Esophagus muscularis mucosa (tissue), 4 donors: Measurements from ENCODE around the gene ONECUT3. TPM values are rescaled to one million over a fixed set of nuclear protein-coding genes. Genes with fewer than 3 reads are reported as not detected.
"Not testable (repeated sequence)": the region's sequence is repeated elsewhere in the genome, so short reads cannot be mapped to it uniquely, and the experiment has no call there.

Experiments used
- DNase-seq: peaks from one replicate; pipeline ENCODE4 v3.0.0-alpha.2; 2017; ENCODE audit errors: extremely low spot score
- H3K27ac ChIP-seq, 4 donors: fragments of 200-600 bp; sonication (generic); replicated peaks in 1 of 4; 1 replicate in 3 of 4; 2 replicates in 1 of 4; pipeline ENCODE4 v1.5.1; 2016 to 2019; ENCODE audit warnings: mild to moderate bottlenecking in 1 of 4
- H3K27me3 ChIP-seq, 4 donors: fragments of 200-600 bp; sonication (generic); one replicate each; pipeline versions ENCODE4 v1.5.1 to v1.6.0; 2016 to 2019
- H3K36me3 ChIP-seq, 4 donors: fragments of 200-600 bp; sonication (generic); one replicate each; pipeline ENCODE4 v1.5.1; 2016 to 2019
- H3K4me1 ChIP-seq, 4 donors: fragments of 200-600 bp; sonication (generic); one replicate each; pipeline ENCODE4 v1.5.1; 2016 to 2019
- H3K4me3 ChIP-seq, 4 donors: fragments of 200-600 bp; sonication (generic); 1 replicate in 2 of 4; 2 replicates in 2 of 4; pipeline ENCODE4 v1.5.1; 2016 to 2019; ENCODE audit warnings: mild to moderate bottlenecking in 4 of 4, moderate library complexity in 1 of 4
- H3K9me3 ChIP-seq, 4 donors: fragments of 200-600 bp; sonication (generic); 1 replicate in 3 of 4; 2 replicates in 1 of 4; pipeline ENCODE4 v1.5.1; 2016 to 2019
- EP300 ChIP-seq: sonication (generic); formaldehyde crosslinking; IDR thresholded peaks from one replicate; pipeline ENCODE4 v1.6.1; 2017; ENCODE audit warnings: antibody characterized with exemption
- POLR2A ChIP-seq: fragments of 450-650 bp; IDR thresholded peaks from one replicate; pipeline ENCODE4 v1.6.1; 2017; ENCODE audit warnings: antibody characterized with exemption, moderate library complexity, mild to moderate bottlenecking, low read depth
- POLR2AphosphoS5 ChIP-seq, 2 donors: sonication (generic); formaldehyde crosslinking; IDR thresholded peaks; one replicate each; pipeline ENCODE4 v1.6.1; 2017; ENCODE audit warnings: antibody characterized with exemption in 2 of 2
- WGBS: methylation state at CpG from one replicate; pipeline ENCODE4 v1.1.5; 2018; 5-methylcytosine and 5-hydroxymethylcytosine counted together
- intact Hi-C: fragments of 100-400 bp; cut with DNase I; formaldehyde crosslinking; loops from one replicate; pipeline ENCODE4 v1.15.1; 2023
- total RNA-seq, 4 donors: library from RNA; depleted of rRNA; stranded (reverse); fragments of >200 nt; gene quantifications; one replicate each; pipeline versions ENCODE4 v1.1.0 to v1.2.1, GENCODE V29; 2016
- TF ChIP-seq, protein P1 (sequence below), 3 experiments: fragments of 200-600 bp in 2 of 3; fragments of 450-650 bp in 1 of 3; sonication (generic) in 2 of 3; IDR thresholded peaks; one replicate each; pipeline ENCODE4 v1.5.1; 2017 to 2019; ENCODE audit warnings: antibody characterized with exemption in 3 of 3, mild to moderate bottlenecking in 2 of 3, moderate library complexity in 1 of 3

Gene ONECUT3
- total RNA-seq: not detected

DNA sequence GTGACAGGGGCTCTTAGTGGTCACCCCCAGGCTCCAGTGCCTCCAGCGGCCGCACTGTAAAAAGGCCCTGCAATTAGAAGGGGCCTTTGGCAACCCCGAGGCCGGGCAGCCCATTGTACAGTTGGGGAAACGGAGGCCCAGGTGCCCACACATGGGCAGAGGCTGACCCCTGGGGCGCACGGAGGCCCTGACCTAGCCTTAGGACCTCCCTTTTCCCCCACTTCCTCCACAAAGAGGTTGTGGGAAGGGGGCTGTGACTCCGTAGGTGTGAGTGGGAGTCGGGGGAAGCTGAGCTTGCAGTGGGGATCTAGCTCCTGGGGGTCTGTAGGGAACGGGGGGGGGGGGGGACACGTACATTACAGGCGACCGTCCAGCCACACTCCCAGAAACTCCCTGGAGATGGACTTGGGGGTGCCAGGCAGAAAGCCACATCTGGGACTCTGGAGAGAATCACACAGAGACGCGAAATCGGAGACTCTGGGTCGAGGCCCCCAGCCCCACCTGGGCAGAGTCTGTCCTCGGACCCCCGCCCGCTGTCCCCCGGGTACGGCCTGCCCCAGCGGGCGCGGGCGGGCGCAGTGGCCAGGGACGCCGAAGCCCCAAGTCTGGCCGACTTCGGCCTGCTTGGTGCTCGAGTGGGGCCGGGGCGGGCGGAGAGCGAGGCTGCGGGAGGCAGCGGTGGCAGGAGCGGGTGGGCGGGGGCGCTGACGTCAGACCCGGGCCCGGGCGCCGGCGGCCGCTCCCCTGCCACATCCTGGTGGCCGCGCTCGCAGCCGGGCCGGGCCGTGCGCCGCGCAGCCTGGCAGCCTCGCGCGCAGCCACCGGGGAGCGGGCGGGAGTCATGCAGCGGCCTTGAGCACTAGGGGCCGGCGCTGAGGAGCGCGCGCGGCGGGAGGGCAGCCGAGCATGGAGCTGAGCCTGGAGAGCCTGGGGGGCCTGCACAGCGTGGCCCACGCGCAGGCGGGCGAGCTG is at the start of gene ONECUT3:
Gene ONECUT3 (plus strand): TSS at position 750 of the 972 bp plus-strand sequence. CDS start 157 bp downstream, at position 907.
- 0% methylated on average over 5 of the region's 77 CpGs for WGBS
- no peak within 1 kb of the TSS for H3K4me3 ChIP-seq
- no peaks in the 10 kb centered on the region for H3K9me3 ChIP-seq
- DNase-seq: no peak
- H3K27ac ChIP-seq: no peak within 1 kb of the TSS
- H3K36me3 ChIP-seq: no peaks in the 10 kb centered on the region
- peaks cover 17 to 92% (median 78%) of the 10 kb centered on the region in 4 donors for H3K27me3 ChIP-seq
- H3K4me1 ChIP-seq: peaks cover 21 to 70% (median 47%) of the 10 kb centered on the region in 4 donors
- intact Hi-C loops: no loop called here
- TF ChIP-seq, protein P1, sequence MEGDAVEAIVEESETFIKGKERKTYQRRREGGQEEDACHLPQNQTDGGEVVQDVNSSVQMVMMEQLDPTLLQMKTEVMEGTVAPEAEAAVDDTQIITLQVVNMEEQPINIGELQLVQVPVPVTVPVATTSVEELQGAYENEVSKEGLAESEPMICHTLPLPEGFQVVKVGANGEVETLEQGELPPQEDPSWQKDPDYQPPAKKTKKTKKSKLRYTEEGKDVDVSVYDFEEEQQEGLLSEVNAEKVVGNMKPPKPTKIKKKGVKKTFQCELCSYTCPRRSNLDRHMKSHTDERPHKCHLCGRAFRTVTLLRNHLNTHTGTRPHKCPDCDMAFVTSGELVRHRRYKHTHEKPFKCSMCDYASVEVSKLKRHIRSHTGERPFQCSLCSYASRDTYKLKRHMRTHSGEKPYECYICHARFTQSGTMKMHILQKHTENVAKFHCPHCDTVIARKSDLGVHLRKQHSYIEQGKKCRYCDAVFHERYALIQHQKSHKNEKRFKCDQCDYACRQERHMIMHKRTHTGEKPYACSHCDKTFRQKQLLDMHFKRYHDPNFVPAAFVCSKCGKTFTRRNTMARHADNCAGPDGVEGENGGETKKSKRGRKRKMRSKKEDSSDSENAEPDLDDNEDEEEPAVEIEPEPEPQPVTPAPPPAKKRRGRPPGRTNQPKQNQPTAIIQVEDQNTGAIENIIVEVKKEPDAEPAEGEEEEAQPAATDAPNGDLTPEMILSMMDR (IDR thresholded peaks at IDR 0.05): no peak

DNA sequence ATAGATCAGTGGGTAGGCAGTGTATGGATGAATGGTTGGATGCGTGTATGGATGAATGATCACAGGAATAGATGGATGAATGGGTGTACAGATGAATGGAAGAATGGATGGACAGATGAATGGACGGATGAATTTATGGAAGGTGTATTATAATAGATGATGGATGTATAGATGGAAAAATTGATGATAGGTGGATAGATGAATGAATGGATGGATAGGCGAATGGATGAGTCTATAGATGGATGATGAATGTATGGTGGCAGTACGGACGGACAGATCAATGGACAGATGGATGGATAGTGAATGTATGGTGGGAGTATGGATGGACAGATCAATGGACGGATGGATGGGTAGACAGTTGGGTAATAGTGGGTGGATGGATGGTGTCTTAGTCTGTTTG is 49.0 kb upstream of the ONECUT3 start:
- Histone ChIP-seq H3K4me1 (peaks cover 0 to 4% (median 0%) of the 10 kb centered on the region in 4 donors), H3K9me3 (no peaks in the 10 kb centered on the region), H3K27ac (no peak overlapping the region), H3K36me3 (no peaks in the 10 kb centered on the region), H3K4me3 (no peak overlapping the region), H3K27me3 (peaks cover 0 to 82% (median 19%) of the 10 kb centered on the region in 4 donors)
- DNase-seq: no peak
- TF ChIP-seq POLR2A (no peak), POLR2AphosphoS5 (IDR thresholded peaks at IDR 0.05) (no peak)
- WGBS: 92% methylated on average over 6 of the region's 6 CpGs
- intact Hi-C loops: no loop called here

DNA sequence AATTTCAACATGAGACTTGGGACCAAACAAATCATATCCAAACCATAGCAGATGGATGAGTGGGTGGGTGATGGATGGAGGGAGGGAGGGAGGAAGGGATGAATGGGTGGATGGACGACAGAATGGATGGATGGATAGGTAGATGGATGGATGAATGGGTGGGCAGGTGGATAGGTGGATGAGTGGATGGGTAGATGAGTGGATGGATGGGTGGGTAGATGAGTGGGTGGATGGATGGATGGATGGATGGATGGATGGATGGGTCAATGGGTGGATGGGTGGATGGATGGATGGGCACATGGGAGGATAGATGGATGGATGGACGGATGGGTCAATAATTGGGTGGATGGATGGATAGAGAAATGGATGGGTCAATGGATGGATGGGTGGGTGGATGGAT is 47.9 kb upstream of the ONECUT3 start:
- H3K27ac ChIP-seq: no peak overlapping the region
- DNase-seq: no peak
- no peaks in the 10 kb centered on the region for H3K9me3 ChIP-seq
- H3K27me3 ChIP-seq: peaks cover 0 to 78% (median 9%) of the 10 kb centered on the region in 4 donors
- H3K4me3 ChIP-seq: no peak overlapping the region
- H3K4me1 ChIP-seq: peaks cover 0 to 4% (median 0%) of the 10 kb centered on the region in 4 donors
- H3K36me3 ChIP-seq: no peaks in the 10 kb centered on the region
- intact Hi-C loops: no loop called here
- no peak for TF ChIP-seq POLR2A
- no peak for TF ChIP-seq POLR2AphosphoS5 (IDR thresholded peaks at IDR 0.05)
- TF ChIP-seq, protein P1 (IDR thresholded peaks at IDR 0.05): no peak
- TF ChIP-seq EP300: no peak
- WGBS: 73% methylated on average over 2 of the region's 2 CpGs

DNA sequence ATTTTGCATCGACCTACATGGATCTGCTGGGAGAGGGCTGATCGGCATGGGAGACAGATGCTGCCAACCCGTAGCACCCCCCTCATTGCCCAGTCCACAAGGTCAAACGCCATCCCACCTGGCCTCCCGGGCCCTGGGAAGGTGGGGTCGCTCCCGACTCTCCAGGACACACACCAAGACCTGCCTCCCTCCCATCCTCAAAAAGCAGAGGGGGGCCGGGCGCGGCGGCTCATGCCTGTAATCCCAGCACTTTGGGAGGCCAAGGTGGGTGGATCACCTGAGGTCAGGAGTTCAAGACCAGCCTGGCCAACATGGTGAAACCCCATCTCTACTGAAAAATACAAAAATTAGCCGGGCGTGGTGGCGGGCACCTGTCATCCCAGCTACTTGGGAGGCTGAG is 46.7 kb upstream of the ONECUT3 start:
- H3K27me3 ChIP-seq: peaks cover 0 to 71% (median 5%) of the 10 kb centered on the region in 4 donors
- H3K4me3 ChIP-seq, H3K9me3 ChIP-seq, H3K4me1 ChIP-seq, H3K27ac ChIP-seq, DNase-seq, intact Hi-C loops, H3K36me3 ChIP-seq: not testable (repeated sequence)
- 79% methylated on average over 14 of the region's 14 CpGs for WGBS

DNA sequence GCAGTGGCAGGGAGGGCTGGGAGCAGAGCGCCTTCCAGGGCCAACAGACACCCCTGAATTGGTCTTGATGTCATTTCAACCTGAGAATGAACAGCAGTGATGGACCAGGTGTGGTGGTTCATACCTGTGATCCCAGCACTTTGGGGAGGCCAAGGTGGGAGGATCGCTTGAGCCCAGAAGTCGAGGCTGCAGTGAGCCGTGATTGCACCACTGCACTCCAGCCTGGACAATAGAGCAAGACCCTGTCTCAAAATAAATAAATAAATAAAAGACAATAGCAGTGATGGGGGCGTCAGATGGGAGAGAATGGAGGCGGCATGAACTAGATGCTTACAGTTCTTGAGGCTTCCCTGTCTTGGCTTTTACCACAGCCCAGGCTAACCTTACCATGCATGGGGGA is 46.1 kb upstream of the ONECUT3 start:
- no peaks in the 10 kb centered on the region for H3K36me3 ChIP-seq
- H3K4me1 ChIP-seq: no peaks in the 10 kb centered on the region
- TF ChIP-seq POLR2A: no peak
- no peak for TF ChIP-seq POLR2AphosphoS5 (IDR thresholded peaks at IDR 0.05)
- TF ChIP-seq, protein P1 (IDR thresholded peaks at IDR 0.05): no peak
- TF ChIP-seq EP300: no peak
- intact Hi-C loops: no loop called here
- no peaks in the 10 kb centered on the region for H3K9me3 ChIP-seq
- H3K27ac ChIP-seq: no peak overlapping the region
- H3K4me3 ChIP-seq: no peak overlapping the region
- H3K27me3 ChIP-seq: peaks cover 0 to 72% (median 3%) of the 10 kb centered on the region in 4 donors
- 86% methylated on average over 6 of the region's 6 CpGs for WGBS
- DNase-seq: no peak
